Tongue (tissue), 2 donors: ENCODE results near the gene RASGRF2. TPM values are rescaled to one million over a fixed set of nuclear protein-coding genes. Genes with fewer than 3 reads are reported as not detected.
"Not testable (repeated sequence)": the region's sequence is repeated elsewhere in the genome, so short reads cannot be mapped to it uniquely, and the experiment has no call there.

Experiments
- DNase-seq: peaks from one replicate; pipeline ENCODE4 v3.0.0-alpha.2; 2015
- total RNA-seq: library from RNA; depleted of rRNA; stranded (reverse); fragments of >200 nt; gene quantifications from one replicate; pipeline ENCODE4 v1.2.3, GENCODE V29; 2014

Gene RASGRF2
- total RNA-seq, 1 donor from 2014 or later = 3.8 TPM

DNA sequence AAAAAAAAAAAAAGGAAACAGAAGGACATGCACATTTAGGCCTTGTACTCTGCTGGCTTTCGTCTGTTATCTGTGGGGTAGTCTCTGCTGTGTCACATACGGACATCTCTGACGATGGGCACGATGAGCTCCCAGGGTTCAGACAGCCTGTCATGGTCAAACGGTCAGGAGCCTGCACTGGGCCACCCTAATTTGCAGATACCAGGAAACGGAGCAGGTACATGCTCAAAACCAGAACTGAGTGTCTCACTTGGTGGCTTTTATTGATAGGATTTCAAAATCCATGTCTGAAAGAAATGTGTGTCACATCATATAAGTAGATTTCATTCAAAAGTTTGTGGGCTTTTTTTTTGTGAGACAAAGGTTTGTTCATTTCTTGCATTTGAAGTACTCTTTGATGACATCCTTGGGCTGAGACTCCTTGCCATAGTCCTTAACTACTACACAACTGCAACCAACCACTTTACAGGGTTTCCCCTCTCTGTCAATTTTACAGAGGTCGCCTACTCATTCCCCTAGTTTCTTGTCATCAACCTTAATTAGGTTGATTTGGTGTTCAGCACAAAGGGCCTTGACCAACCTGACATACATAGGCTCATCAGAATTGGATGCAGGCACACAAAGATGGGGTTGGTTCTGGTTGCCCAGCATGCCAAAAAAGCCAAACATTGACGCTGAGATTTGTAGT lies 281.9 kb downstream of the RASGRF2 start:
- no peak for DNase-seq

DNA sequence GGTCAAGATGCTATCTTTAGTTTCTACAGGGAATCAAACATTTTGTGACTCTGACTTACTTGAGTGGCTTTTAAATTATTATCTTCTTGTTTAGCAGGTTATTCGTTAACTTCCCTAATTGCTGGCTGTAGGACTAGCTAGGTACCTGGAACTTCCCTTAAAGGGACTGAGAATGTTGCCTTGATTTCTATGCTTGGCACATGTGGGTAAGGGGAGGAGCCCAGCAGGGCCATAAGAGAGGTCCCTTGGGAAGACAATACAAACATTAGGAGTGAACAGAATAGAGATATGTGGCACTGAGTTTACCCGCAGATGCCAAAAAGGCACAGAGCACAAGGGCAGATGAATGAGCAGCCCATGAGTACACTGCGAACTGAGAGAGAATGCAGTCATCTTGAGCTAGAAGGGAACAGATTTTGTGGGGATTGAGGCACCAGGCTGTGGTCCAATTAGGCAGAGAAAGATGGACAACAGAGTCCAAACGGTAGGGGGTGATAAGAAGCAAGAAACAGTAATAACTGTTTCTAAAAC lies 282.8 kb downstream of the RASGRF2 start:
- DNase-seq = no peak

DNA sequence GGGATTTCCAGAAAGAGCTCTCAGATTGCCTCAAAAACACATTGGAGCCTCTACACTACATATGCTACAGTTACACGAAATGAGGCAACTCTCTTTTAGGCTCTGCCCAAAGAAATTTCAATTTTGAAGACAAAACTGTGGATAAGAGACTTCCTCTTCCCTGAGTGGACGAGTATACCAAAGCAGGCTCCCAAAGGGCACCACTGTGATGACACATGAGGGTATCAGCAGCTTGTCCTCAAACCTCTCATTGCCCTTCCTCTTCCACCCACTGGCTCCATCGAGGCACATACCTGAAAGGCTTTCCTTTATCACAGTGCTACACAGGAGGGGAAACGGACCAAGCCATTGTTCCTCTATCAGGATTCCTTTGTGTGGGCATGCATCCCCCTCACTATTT lies 284.3 kb downstream of the RASGRF2 start:
- no peak for DNase-seq

DNA sequence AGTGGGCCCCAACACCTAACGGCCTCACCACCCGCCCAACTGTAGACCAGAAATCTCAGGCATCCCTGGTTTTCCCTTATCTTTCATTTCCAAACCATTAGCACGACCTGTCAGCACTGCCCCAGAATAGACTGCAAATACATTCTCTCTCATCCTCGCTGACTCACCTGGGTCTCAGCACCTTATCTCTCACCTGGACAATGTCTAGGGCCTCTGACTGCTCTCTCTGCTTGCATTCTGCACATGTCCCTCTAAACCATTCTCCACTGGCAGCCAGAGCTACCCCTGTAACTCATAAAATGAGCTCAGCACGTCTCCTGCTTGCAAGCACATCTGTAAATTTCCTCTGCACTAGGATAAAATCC lies 285.7 kb downstream of the RASGRF2 start:
- DNase-seq = no peak

DNA sequence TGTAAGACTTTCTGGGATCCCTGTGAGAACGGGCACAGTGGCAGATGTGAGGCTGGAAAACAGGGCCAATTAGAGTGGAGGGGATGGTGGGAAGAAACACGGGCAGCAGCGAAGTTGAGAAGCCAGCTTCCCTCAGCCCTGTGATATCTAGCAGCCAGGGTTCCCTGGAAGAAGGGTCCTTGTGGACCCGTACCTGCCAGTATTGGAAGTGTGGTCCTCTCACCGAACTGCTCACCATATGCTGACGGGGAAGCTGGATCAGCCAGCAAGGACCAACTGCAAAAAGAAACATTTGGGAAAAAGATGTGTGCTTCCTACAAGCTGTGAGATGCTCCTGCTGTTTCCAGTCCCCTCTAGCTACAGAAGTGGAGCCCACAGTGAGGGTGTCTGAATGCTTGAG lies 286.5 kb downstream of the RASGRF2 start:
- no peak for DNase-seq

DNA sequence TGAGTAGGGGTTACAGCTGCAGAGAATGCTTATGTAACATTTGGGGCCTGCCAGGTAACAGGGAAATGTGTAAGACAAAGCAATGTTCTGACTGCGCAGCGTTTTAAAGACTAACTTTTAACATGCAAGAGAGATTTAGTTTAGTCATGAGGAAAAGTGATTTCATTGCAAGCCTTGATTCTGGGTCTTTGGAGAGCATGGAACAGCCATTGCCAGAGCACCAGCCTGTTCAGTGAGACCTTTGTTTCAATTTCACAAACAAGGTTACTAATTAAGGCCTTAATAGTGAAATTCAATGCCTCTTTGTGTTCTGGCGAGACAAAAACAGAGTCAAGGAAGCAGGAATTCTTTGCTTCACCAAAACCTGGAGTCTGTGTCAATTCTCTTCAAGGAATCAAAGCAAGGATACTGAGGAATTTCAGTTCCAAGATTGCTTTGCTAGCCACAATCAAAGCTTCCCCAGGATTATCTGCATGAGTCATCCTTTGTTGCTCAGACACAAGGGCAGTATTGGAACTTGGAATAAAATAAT lies 287.3 kb downstream of the RASGRF2 start:
- DNase-seq = peak; percentile 38

DNA sequence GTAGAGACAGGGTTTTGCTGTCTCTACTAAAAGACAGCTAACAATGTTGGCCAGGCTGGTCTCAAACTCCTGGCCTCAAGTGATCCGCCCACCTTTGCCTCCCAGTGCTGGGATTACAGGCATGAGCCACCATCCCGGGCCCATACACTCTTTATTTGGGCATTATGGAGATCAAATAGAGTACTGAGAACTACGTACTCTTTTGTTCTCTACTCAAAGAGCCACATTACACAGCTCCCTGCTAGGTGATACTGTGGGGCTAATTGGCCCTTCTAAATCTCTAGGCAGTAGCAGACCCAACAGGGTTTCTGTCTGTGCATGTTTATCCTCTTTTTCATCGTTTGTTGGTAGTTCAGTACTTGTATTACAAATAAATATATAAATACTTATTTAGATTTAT lies 289.1 kb downstream of the RASGRF2 start:
- no peak for DNase-seq

DNA sequence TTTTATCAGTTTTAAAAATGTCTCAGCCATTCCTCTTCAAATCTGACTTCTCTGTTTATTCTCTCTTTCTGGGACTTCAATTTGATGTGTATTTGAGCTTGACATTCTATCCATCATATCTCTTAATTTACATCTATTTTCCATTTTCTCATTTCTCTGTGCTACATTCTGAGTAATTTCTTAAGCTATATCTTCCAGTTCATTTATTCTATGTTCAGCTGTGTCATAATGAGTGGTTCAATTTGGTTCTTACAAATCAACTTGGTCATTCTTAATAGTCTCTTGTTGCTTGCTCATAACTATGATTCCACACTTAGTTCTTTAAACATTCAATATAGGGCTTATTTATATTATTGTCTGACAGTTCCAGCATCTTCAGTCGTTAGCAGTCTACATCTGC lies 289.8 kb downstream of the RASGRF2 start:
- DNase-seq = no peak

DNA sequence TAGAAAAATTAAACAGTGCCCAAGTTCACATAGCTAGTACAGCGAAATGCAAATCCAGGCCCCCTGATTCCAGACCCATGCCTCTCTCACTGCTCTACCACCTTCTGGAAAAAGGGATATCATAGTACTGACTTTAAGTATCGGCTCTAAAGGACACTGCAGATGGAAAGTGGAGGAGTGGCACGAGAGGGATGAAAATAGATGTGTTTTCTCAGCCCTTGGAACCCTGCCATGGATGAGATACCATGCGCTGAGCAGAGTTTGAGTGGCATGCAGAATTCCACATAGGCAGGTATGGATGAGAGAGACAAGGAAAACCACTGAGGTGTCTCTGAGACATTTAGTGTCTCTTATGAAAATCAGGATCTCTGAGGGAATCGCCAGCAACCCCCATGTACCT lies 291.8 kb downstream of the RASGRF2 start:
- DNase-seq = peak; percentile 59

DNA sequence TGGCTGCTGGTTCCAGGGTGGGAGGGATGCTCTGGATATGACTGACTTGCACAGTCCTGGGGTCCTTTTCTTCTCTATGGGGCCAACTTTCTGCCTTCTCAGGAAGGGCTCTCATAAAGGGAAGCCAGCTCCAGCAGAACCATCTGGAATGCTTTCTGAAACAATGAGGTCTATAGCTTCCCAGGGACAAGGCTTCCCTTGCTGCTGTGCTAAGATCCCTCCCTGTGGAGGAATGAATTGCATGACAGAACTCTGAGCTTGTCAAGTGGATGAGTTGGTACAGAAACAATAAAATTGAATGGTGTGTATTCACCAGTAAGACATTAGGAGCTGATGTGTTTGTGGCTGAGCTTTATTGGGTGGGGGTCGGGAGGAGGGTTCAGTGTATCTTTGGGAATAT lies 292.7 kb downstream of the RASGRF2 start:
- DNase-seq = no peak

DNA sequence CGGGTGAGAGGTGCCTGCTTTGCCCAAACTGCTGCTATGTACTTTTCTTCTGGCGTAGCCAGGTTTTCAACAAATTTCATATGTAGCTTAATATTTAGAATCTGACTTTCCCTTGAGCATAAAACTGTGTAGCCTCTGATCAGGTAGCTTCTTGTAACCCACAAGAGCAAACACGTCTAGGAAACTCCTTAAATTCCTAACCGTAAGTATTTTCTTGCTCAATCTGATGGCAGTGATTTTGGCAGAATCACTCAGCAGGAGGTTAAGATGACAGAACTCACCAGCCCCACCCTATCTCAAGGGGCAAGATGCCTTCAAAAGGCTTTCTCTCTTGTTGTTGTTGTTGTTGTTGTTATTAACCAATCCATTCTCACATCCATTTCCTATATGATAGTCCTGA lies 293.7 kb downstream of the RASGRF2 start:
- no peak for DNase-seq

DNA sequence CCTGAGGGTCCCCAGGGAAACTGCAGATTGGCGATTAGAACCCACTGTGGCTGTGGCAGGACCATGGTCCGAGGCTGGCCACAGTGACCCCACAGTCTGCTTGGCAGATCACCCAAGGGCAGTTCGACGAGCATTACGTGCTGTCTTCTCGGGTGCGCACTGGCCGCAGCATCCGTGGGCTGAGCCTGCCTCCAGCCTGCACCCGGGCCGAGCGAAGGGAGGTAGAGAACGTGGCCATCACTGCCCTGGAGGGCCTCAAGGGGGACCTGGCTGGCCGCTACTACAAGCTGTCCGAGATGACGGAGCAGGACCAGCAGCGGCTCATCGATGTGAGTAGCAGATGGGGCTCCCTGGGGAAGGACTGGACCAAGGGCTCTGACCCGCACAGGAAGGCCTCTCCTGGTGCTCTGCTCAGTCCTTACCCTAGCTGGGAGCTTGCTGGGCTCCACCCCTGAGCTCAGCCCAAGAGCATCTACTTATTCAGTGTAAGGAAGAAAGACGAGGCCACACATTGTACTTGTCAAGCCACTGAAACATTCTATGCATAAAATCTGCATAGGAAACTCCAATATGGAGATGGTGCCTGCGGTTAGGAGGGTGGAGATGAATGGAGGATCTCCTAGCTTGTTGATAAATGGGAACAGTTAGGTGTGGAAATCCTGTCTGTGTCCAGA lies 294.9 kb downstream of the RASGRF2 start:
- no peak for DNase-seq

DNA sequence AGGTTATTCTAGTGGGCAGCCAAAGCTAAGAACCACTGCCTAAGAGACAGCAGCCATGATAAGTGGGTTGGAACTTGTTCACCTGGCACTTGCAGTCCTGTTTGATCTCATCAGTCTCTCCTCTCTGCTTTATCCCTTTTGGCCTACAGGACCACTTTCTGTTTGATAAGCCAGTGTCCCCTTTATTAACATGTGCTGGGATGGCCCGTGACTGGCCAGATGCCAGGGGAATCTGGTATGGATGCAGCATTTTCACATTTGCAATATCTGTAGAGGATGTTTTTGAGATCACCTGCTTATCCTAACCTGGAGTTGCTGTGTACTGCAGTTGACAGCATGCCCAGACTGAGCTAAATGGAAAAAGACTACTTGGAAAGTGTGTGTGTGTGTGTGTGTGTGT lies 296.6 kb downstream of the RASGRF2 start:
- no peak for DNase-seq

DNA sequence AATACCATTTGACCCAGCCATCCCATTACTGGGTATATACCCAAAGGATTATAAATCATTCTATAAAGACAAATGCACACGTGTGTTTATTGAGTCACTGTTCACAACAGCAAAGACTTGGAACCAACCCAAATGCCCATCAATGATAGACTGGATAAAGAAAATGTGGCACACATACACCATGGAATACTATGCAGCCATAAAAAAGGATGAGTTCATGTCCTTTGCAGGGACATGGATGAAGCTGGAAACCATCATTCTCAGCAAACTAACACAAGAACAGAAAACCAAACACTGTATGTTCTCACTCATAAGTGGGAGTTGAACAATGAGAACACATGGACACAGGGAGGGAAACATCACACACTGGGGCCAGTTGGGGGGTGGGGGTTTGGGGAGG lies 302.6 kb downstream of the RASGRF2 start:
- not testable (repeated sequence) for DNase-seq

DNA sequence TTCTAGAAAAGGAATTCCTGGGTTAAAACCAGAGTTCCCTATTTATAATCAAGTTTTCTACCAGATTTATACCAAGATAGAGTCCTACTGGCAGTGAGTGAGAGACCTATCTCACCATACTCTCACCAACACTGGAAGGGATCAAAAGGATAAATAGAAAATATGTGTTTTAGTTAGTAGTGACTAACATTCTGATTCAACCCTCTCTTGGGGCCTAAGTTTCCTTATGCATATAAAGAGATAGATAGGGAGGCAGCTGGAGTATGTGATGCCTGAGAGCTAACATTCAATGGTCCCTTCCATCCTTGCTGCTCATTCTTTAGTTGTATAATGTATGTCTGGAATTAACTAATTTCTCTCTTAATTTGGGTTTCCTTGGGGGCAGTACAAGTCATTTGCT lies 304.9 kb downstream of the RASGRF2 start:
- DNase-seq = no peak

DNA sequence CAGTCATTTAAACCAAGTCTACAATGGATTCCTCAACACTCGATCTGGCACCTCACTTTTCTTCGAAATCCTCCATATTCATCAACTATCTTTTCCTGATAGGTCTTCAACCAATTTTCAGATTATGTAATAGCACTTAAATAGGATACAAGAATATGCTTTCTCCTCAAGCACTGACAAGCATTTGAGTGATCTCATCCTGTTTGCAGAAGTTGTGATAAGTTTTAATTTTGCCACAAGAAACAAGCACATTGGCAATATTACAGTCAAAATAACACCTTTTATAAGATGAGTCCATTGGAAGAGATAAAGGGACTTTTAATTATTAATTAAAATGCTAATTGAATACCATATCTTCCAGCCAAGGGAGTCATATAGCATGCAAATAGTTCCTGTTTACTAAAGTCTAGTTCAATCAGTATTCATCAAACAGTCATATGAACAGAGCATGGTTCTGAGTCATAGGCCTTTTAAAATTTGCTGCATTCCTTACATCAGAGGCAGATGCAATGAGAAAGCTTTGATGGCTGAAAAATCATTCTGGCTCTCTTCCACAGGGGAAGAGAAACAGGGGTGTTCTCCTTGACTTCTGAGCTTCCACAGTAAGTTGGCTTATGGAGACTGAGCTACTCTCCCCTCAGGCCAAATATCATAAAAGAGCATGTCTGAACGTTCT lies 308.5 kb downstream of the RASGRF2 start:
- DNase-seq = no peak

DNA sequence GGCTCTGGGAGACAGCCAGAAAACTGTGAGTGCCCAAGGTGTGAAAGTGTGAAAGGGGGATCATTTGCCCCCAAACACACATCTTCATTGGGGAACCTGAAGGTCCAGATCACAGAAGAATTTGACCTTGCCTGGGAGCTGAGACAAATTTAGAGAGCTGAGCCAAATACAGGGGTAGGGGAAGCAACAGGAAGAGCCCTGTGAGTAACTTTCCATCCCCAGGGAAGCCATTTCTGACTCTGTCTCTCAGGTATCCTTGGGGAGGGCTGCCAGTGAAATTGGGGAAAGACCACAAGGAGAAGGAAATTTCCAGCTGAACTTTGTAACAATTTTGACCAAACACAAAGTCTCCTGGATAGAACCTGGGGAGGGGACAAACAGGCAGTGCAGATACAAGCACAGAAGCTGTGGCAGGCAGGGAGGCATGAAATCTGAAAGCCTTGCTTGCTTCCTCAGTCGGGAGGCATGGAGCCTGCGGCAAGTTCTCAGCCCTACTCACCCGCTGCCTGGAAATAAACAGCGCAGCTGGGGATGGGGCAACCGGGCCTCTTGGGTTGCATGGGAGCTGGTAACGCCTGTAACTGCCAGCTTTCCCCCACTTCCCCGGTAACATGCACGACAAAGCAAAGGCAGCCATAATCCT lies 309.7 kb downstream of the RASGRF2 start:
- DNase-seq = no peak

DNA sequence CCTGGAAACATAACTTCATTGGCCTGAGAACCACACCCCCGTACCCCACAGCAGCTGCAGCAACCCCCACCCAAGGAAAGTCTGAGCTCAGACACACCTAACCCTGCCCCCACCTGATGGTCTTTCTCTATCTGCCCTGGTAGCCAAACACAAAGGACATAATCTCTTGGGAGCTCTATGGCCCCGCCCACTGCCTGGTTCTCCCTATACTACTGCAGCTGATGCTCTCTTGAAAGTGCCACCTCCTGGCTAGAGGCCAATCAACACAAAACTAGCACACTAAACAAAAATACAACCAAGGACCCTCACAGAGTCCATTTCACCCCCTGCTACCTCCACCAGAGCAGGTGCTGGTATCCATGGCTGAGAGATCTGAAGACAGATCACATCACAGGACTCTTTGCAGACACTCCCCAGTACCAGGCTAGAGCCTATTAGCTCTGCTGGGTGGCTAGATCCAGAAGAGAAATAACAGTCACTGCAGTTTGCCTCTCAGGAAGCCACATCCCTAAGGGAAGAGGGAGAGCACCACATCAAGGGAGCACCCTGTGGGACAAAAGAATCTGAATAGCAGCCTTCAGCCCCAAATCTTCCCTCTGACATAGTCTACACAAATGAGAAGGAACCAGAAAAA lies 310.3 kb downstream of the RASGRF2 start:
- DNase-seq = not testable (repeated sequence)
